MCF 10A (cell line): Measurements from ENCODE around the gene BCAS3. TPM values are rescaled to one million over a fixed set of nuclear protein-coding genes. Genes with fewer than 3 reads are reported as not detected.

Experiments used
- BruUV-seq: library from RNA; stranded (reverse); fragments of 400-500 nt; replicated peaks from 2 replicates; lab custom pipeline; 2021; lab: Mats Ljungman, UMichigan
- CTCF ChIA-PET: fragments of 300-600 bp; sonication (Branson Sonifier 250); formaldehyde crosslinking; extraction: SDS; loops from one replicate; lab custom pipeline; 2021; ENCODE audit warnings: antibody characterized with exemption, inconsistent platforms; lab: Yijun Ruan, JAX
- POLR2A ChIA-PET: fragments of 300-600, 350-650 bp; sonication (Branson Sonifier 250); formaldehyde crosslinking; extraction: SDS; loops from one replicate; lab custom pipeline; 2020; ENCODE audit warnings: antibody characterized with exemption, inconsistent platforms; lab: Yijun Ruan, JAX
- DNase-seq: peaks from one replicate; pipeline ENCODE4 v3.0.0-alpha.2; 2018; ENCODE audit not compliant: unreplicated experiment
- H3K27ac Mint-ChIP-seq: one replicate; pipeline ENCODE4 v1.8.0; 2022; ENCODE audit warnings: mild to moderate bottlenecking, low read depth, mixed read lengths; ENCODE audit not compliant: unreplicated experiment
- H3K27me3 Mint-ChIP-seq: one replicate; pipeline ENCODE4 v1.8.0; 2022; ENCODE audit warnings: mixed read lengths; ENCODE audit not compliant: insufficient read depth, unreplicated experiment
- H3K36me3 Mint-ChIP-seq: one replicate; pipeline ENCODE4 v1.8.0; 2022; ENCODE audit warnings: mild to moderate bottlenecking, moderate library complexity, mixed read lengths; ENCODE audit not compliant: insufficient read depth, unreplicated experiment
- H3K4me1 Mint-ChIP-seq: one replicate; pipeline ENCODE4 v1.8.0; 2022; ENCODE audit warnings: mixed read lengths; ENCODE audit not compliant: insufficient read depth, unreplicated experiment
- H3K4me3 Mint-ChIP-seq: one replicate; pipeline ENCODE4 v1.8.0; 2022; ENCODE audit warnings: mild to moderate bottlenecking, moderate library complexity, mixed read lengths; ENCODE audit not compliant: unreplicated experiment
- H3K9me3 Mint-ChIP-seq: one replicate; pipeline ENCODE4 v1.8.0; 2022; ENCODE audit warnings: mixed read lengths; ENCODE audit not compliant: unreplicated experiment
- CTCF ChIP-seq: fragments of 200-600 bp; IDR thresholded peaks from one replicate; pipeline ENCODE4 v1.8.0; 2022; ENCODE audit warnings: antibody characterized with exemption, mild to moderate bottlenecking; ENCODE audit not compliant: unreplicated experiment
- intact Hi-C: fragments of 100-400 bp; cut with micrococcal nuclease; formaldehyde crosslinking; loops from 2 replicates; pipeline ENCODE4 v1.14.1; 2022
- total RNA-seq: library from RNA; stranded (reverse); gene quantifications from 2 replicates; pipeline ENCODE4 v1.2.3, GENCODE V29; 2022

Gene BCAS3
- total RNA-seq, 1 experiment from 2014 or later: 14.6 TPM

- CTCF ChIA-PET: no interaction called here
- no peaks in the 10 kb centered on the region for H3K9me3 Mint-ChIP-seq
- intact Hi-C loops: no loop called here
- no peak for DNase-seq
- no TSS peak for BruUV-seq
- H3K36me3 Mint-ChIP-seq: peaks cover 7% of the 10 kb centered on the region
- no peak overlapping the region for H3K4me3 Mint-ChIP-seq
- no peaks in the 10 kb centered on the region for H3K4me1 Mint-ChIP-seq
- H3K27ac Mint-ChIP-seq: no peak overlapping the region
- no peak for TF ChIP-seq CTCF
- POLR2A ChIA-PET: no interaction called here
- no peaks in the 10 kb centered on the region for H3K27me3 Mint-ChIP-seq
Measured at GRCh38 chr17:61233991-61234750, 556.5 kb downstream of the BCAS3 start.

GRCh38 chr17:61235001-61235826 lies 557.6 kb downstream of the BCAS3 start:
- POLR2A ChIA-PET: no interaction called here
- Mint-ChIP-seq H3K36me3 (peaks cover 7% of the 10 kb centered on the region), H3K27me3 (no peaks in the 10 kb centered on the region), H3K4me1 (no peaks in the 10 kb centered on the region), H3K27ac (no peak overlapping the region), H3K4me3 (no peak overlapping the region), H3K9me3 (no peaks in the 10 kb centered on the region)
- no peak for DNase-seq
- no TSS peak for BruUV-seq
- TF ChIP-seq CTCF: no peak
- intact Hi-C loops: no loop called here
- CTCF ChIA-PET: no interaction called here

- peaks cover 7% of the 10 kb centered on the region for H3K36me3 Mint-ChIP-seq
Measured at GRCh38 chr17:61235827-61236197, 558.2 kb downstream of the BCAS3 start.

More at GRCh38 chr17:61235827-61236197, 558.2 kb downstream of the BCAS3 start:
- Mint-ChIP-seq H3K27ac (no peak overlapping the region), H3K9me3 (no peaks in the 10 kb centered on the region), H3K27me3 (no peaks in the 10 kb centered on the region), H3K4me1 (no peaks in the 10 kb centered on the region), H3K4me3 (no peak overlapping the region)
- DNase-seq: no peak
- intact Hi-C loops: no loop called here
- ChIA-PET CTCF (interaction anchor here (0.6 kb wide), 1 partner anchor 9 kb away, joined by 3 read pairs; no protein-coding TSS in a partner anchor), POLR2A (no interaction called here)
- BruUV-seq: no TSS peak
- TF ChIP-seq CTCF: no peak
